ENCODE data around the gene PTGS1. TPM values are rescaled to one million over a fixed set of nuclear protein-coding genes. Genes with fewer than 3 reads are reported as not detected.

The PTGS1 gene
- total and polyA plus RNA-seq, 2 of the 13 experiments (the other 11 are each of a cell fraction or from before 2014, with no cell fraction given) = 0.07 to 0.08 TPM

DNA sequence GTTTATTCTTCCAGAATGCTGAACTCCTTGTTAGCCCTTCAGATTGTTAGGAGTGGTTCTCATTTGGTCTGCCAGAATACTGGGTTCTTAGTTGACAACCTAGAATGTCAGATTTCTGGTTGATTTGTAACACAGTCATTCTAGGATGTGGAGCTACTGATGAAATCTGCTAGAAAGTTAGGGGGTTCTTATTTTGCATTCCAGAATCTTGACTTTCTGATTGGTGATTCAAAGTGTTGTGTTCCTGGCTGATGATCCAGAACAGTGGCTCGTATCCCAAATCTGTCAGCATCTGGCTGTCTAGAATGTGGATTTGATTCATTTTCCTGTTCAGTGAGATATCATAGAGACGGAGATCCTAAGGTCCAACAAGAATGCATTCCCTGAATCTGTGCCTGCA lies 21.9 kb downstream of the PTGS1 start:
- no peaks in the 10 kb centered on the region for H3K4me1 ChIP-seq (ENCODE audit: insufficient read depth, low read length)
- H3K36me3 ChIP-seq (replicated peaks in 1 of 2; ENCODE audit: control insufficient read depth in 1 of 2, insufficient read depth in 2 of 2, low read length in 2 of 2) = no peaks in the 10 kb centered on the region
- 15% methylated on average over 2 of the region's 2 CpGs for WGBS (ENCODE audit: low lambda C conversion rate)
- no peaks in the 10 kb centered on the region for H3K9me3 ChIP-seq (ENCODE audit: low read length)
- TF ChIP-seq ZNF225 (CRISPR knock-in tag; IDR thresholded peaks at IDR 0.05) (no peak), GTF2F1 (IDR thresholded peaks at IDR 0.05; ENCODE audit: low read length) (no peak)
- H3K4me3 ChIP-seq (replicated peaks in 1 of 3; ENCODE audit: insufficient read depth in 1 of 3, low read depth in 2 of 3, low read length in 3 of 3) = no peak overlapping the region
- ATAC-seq = no peak
- H3K27ac ChIP-seq (ENCODE audit: extremely low read length, insufficient read depth, low read length) = no peak overlapping the region
- no peak for DNase-seq (ENCODE audit: low spot score)
- no peak overlapping the region for H3K9ac ChIP-seq (ENCODE audit: insufficient read depth, low read depth, low read length)
- CTCF ChIA-PET (ENCODE audit: low intra/inter-chr PET ratio, low total read pairs) = no interaction called here
- H3K79me2 ChIP-seq (ENCODE audit: insufficient read depth, low read length) = no peaks in the 10 kb centered on the region
- H3K4me2 ChIP-seq (ENCODE audit: low read depth, low read length) = no peak overlapping the region
- peaks cover 2% of the 10 kb centered on the region in 2 experiments; a peak in 2 of 5 replicates for H3K27me3 ChIP-seq (ENCODE audit: control insufficient read depth in 1 of 2, insufficient read depth in 2 of 2, low read length in 2 of 2)
- intact Hi-C loops (cut with micrococcal nuclease; ENCODE audit: unreplicated experiment) (no loop called here), in situ Hi-C loops (cut with HindIII; ENCODE audit: extremely low pct_ligation_motif_present, low pct_unique_long_range_greater_than_20kb) (no loop called here)
- POLR2A ChIA-PET = no interaction called here
- H4K20me1 ChIP-seq (ENCODE audit: insufficient read depth, low read length) = no peaks in the 10 kb centered on the region
- no peak for FAIRE-seq
- no TSS peak for BruUV-seq (replicated peaks)
- no peak overlapping the region for H2AFZ ChIP-seq (ENCODE audit: low read length)

DNA sequence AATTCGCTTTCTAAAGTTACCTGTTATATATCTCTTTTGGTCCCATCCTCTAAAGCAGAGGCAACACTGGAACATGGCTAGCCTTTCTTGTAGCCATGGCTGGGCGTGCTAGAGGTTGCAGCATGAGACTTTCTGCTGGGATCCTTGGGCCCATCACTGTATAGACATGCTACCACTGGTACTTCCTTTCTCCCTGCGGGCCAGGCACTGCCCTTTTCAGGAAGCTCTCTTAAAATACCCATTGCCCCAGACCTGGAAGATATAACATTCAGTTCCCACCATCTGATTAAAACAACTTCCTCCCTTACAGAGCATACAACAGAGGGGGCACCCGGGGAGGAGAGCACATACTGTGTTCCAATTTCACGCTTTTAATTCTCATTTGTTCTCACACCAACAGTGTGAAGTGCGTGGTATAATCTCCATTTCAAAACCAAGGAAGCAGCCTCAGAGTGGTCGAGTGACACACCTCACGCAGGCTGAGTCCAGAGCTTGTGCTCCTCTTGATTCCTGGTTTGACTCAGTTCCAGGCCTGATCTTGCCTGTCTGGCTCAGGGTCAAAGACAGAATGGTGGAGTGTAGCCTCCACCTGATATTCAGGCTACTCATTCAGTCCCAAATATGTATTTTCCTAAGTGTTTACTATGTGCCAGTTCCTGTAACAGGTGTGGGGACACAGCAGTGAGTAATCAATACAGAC lies 22.6 kb downstream of the PTGS1 start:
- no peaks in the 10 kb centered on the region for H4K20me1 ChIP-seq (ENCODE audit: insufficient read depth, low read length)
- H3K27ac ChIP-seq (ENCODE audit: extremely low read length, insufficient read depth, low read length) = no peak overlapping the region
- no peak overlapping the region for H3K4me2 ChIP-seq (ENCODE audit: low read depth, low read length)
- 5% methylated on average over 8 of the region's 8 CpGs for WGBS (ENCODE audit: low lambda C conversion rate)
- H3K36me3 ChIP-seq (replicated peaks in 1 of 2; ENCODE audit: control insufficient read depth in 1 of 2, insufficient read depth in 2 of 2, low read length in 2 of 2) = no peaks in the 10 kb centered on the region
- H3K79me2 ChIP-seq (ENCODE audit: insufficient read depth, low read length) = no peaks in the 10 kb centered on the region
- POLR2A ChIA-PET = no interaction called here
- FAIRE-seq = no peak
- BruUV-seq (replicated peaks) = no TSS peak
- H3K27me3 ChIP-seq (ENCODE audit: control insufficient read depth in 1 of 2, insufficient read depth in 2 of 2, low read length in 2 of 2) = peaks cover 0 to 1% of the 10 kb centered on the region in 2 experiments; a peak in 1 of 5 replicates
- H3K4me3 ChIP-seq (replicated peaks in 1 of 3; ENCODE audit: insufficient read depth in 1 of 3, low read depth in 2 of 3, low read length in 3 of 3) = no peak overlapping the region
- no peaks in the 10 kb centered on the region for H3K9me3 ChIP-seq (ENCODE audit: low read length)
- no peak for ATAC-seq
- intact Hi-C loops (cut with micrococcal nuclease; ENCODE audit: unreplicated experiment) (no loop called here), in situ Hi-C loops (cut with HindIII; ENCODE audit: extremely low pct_ligation_motif_present, low pct_unique_long_range_greater_than_20kb) (no loop called here)
- H3K4me1 ChIP-seq (ENCODE audit: insufficient read depth, low read length) = no peaks in the 10 kb centered on the region
- CTCF ChIA-PET (ENCODE audit: low intra/inter-chr PET ratio, low total read pairs) = no interaction called here
- no peak for DNase-seq (ENCODE audit: low spot score)
- H2AFZ ChIP-seq (ENCODE audit: low read length) = no peak overlapping the region
- no peak overlapping the region for H3K9ac ChIP-seq (ENCODE audit: insufficient read depth, low read depth, low read length)
- TF ChIP-seq ZNF703 (CRISPR knock-in tag; IDR thresholded peaks at IDR 0.05; ENCODE audit: borderline replicate concordance) (no peak), KDM1A (CRISPR knock-in tag; IDR thresholded peaks at IDR 0.05) (no peak), ZNF10 (CRISPR knock-in tag; IDR thresholded peaks at IDR 0.05; ENCODE audit: borderline replicate concordance, low read depth) (no peak), HOXA5 (CRISPR knock-in tag; IDR thresholded peaks at IDR 0.05) (no peak), ZNF572 (CRISPR knock-in tag; IDR thresholded peaks at IDR 0.05) (no peak), HDAC2 (CRISPR knock-in tag; IDR thresholded peaks at IDR 0.05) (no peak)
- TF ChIP-seq, protein P1, sequence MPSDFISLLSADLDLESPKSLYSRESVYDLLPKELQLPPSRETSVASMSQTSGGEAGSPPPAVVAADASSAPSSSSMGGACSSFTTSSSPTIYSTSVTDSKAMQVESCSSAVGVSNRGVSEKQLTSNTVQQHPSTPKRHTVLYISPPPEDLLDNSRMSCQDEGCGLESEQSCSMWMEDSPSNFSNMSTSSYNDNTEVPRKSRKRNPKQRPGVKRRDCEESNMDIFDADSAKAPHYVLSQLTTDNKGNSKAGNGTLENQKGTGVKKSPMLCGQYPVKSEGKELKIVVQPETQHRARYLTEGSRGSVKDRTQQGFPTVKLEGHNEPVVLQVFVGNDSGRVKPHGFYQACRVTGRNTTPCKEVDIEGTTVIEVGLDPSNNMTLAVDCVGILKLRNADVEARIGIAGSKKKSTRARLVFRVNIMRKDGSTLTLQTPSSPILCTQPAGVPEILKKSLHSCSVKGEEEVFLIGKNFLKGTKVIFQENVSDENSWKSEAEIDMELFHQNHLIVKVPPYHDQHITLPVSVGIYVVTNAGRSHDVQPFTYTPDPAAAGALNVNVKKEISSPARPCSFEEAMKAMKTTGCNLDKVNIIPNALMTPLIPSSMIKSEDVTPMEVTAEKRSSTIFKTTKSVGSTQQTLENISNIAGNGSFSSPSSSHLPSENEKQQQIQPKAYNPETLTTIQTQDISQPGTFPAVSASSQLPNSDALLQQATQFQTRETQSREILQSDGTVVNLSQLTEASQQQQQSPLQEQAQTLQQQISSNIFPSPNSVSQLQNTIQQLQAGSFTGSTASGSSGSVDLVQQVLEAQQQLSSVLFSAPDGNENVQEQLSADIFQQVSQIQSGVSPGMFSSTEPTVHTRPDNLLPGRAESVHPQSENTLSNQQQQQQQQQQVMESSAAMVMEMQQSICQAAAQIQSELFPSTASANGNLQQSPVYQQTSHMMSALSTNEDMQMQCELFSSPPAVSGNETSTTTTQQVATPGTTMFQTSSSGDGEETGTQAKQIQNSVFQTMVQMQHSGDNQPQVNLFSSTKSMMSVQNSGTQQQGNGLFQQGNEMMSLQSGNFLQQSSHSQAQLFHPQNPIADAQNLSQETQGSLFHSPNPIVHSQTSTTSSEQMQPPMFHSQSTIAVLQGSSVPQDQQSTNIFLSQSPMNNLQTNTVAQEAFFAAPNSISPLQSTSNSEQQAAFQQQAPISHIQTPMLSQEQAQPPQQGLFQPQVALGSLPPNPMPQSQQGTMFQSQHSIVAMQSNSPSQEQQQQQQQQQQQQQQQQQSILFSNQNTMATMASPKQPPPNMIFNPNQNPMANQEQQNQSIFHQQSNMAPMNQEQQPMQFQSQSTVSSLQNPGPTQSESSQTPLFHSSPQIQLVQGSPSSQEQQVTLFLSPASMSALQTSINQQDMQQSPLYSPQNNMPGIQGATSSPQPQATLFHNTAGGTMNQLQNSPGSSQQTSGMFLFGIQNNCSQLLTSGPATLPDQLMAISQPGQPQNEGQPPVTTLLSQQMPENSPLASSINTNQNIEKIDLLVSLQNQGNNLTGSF (CRISPR knock-in tag; IDR thresholded peaks at IDR 0.05) = no peak

All from HepG2 (cell line).